ENCODE data around the gene AGBL4.

Gene AGBL4

GRCh38 chr1:48808496-48808895 lies 1215.3 kb downstream of the AGBL4 start:
- TF ChIP-seq NFIC (IDR thresholded peaks at IDR 0.05): no peak
- no peak for TF ChIP-seq TCF12 (IDR thresholded peaks at IDR 0.05; ENCODE audit: low read depth)
- no peak for TF ChIP-seq ZBTB7A (IDR thresholded peaks at IDR 0.05; ENCODE audit: low read depth)
- TF ChIP-seq RAD21 (IDR thresholded peaks at IDR 0.05; ENCODE audit: low read depth): no peak
- TF ChIP-seq TEAD4 (IDR thresholded peaks at IDR 0.05): no peak
- no peak for TF ChIP-seq YY1 (IDR thresholded peaks at IDR 0.05; ENCODE audit: low read depth)
- TF ChIP-seq EP300 (IDR thresholded peaks at IDR 0.05; ENCODE audit: borderline replicate concordance): no peak
- no peak for TF ChIP-seq CEBPB (IDR thresholded peaks at IDR 0.05)
- no peak for TF ChIP-seq EGR1 (IDR thresholded peaks at IDR 0.05)
- TF ChIP-seq REST (IDR thresholded peaks at IDR 0.05; ENCODE audit: low read depth): no peak
- no peak for TF ChIP-seq MAX (IDR thresholded peaks at IDR 0.05)

DNA sequence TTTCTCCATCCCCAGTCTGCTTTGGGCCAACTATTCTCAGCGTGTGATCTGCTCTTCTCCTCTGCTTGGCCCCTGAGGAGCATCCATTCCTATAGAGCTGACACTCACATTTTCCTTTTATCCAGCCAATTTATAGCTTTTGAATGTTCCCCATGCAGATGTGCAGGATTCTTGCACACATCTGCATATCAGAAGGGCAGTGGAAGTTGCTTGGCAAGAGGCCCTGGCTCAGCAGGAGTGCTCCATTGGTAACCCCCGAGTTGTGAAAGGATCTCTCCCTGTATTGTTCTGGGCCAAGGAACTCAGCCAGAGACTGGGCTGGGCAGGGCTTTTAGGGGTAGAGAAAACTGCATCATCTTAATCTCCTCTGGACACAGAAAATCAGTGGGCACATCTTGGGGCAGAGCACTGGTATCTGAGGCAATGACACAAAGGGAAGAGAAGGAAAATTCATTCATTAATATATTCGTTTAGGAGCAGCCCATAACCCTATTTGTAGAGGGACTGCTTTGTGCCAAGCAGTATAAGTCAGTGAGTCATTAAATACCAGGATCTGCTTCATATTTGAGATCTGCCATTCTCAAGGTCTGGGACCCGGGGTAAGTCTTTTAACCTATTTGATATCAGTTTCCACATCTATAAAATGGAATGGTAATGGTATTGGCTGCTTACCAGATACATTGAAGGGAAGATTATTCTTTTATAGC lies 1216.0 kb downstream of the AGBL4 start:
- TF ChIP-seq USF1 (IDR thresholded peaks at IDR 0.05) (no peak), MAX (IDR thresholded peaks at IDR 0.05) (no peak), TEAD4 (IDR thresholded peaks at IDR 0.05) (no peak), CEBPB (IDR thresholded peaks at IDR 0.05) (0 out of 2 replicates have a peak, but pooled peaks have one; percentile 10), NFIC (IDR thresholded peaks at IDR 0.05) (peak; percentile 20; the same call in 1 of the 2 replicates), FOXM1 (IDR thresholded peaks at IDR 0.05; ENCODE audit: borderline replicate concordance, low read depth) (no peak), REST (IDR thresholded peaks at IDR 0.05; ENCODE audit: low read depth) (no peak)

DNA sequence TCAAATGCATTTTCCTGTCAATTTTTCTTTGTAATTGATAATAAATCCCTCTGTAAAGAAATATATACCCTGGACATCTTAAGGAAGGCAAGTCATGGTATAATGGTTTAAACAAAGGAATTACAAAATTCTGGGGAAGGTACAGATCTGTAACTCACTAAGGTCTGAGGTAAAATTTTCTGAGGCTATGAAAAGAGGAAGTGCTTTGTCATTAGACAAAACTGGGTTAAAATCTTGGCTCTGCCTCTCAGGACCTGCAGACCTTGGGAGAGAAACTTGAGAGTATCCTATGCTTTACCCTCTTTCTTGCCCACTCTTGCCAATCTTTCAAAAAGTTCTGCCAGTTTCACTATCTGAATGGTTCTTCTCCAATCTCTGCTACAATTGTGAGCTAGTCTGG lies 1220.3 kb downstream of the AGBL4 start:
- no peak for TF ChIP-seq RAD21 (IDR thresholded peaks at IDR 0.05; ENCODE audit: low read depth)
- no peak for TF ChIP-seq NFIC (IDR thresholded peaks at IDR 0.05)
- TF ChIP-seq YY1 (IDR thresholded peaks at IDR 0.05; ENCODE audit: low read depth): no peak
- TF ChIP-seq USF1 (IDR thresholded peaks at IDR 0.05): no peak
- TF ChIP-seq TAF1 (IDR thresholded peaks at IDR 0.05; ENCODE audit: low read depth): no peak
- no peak for TF ChIP-seq REST (IDR thresholded peaks at IDR 0.05; ENCODE audit: low read depth)
- TF ChIP-seq TEAD4 (IDR thresholded peaks at IDR 0.05): no peak
- no peak for TF ChIP-seq CEBPB (IDR thresholded peaks at IDR 0.05)
- TF ChIP-seq EP300 (IDR thresholded peaks at IDR 0.05; ENCODE audit: borderline replicate concordance): no peak
- TF ChIP-seq FOXM1 (IDR thresholded peaks at IDR 0.05; ENCODE audit: borderline replicate concordance, low read depth): no peak

DNA sequence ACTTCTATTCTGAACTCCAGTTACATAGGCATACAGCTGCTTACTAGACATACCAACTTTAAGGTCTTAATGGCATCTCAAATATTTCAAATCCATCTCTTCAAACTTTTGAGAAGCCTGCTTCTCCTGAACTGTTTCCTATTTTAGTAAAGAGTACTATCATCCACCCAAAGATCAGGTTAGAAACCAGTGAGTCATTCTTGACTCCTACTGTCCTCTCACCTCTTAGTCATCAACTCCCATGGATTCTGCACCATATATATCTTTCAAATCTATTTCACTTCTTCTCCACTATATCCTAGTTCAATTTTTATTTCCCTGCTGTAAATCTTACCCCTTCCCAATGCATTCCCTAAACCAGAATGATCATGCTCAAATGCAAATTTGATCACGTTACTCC lies 1228.9 kb downstream of the AGBL4 start:
- TF ChIP-seq YY1 (IDR thresholded peaks at IDR 0.05; ENCODE audit: low read depth): no peak
- no peak for TF ChIP-seq NFIC (IDR thresholded peaks at IDR 0.05)
- no peak for TF ChIP-seq RAD21 (IDR thresholded peaks at IDR 0.05; ENCODE audit: low read depth)
- no peak for TF ChIP-seq EP300 (IDR thresholded peaks at IDR 0.05; ENCODE audit: borderline replicate concordance)
- TF ChIP-seq CREB1 (IDR thresholded peaks at IDR 0.05; ENCODE audit: low read depth): no peak
- no peak for TF ChIP-seq USF1 (IDR thresholded peaks at IDR 0.05)
- no peak for TF ChIP-seq REST (IDR thresholded peaks at IDR 0.05; ENCODE audit: low read depth)
- TF ChIP-seq CEBPB (IDR thresholded peaks at IDR 0.05): no peak
- no peak for TF ChIP-seq TEAD4 (IDR thresholded peaks at IDR 0.05)
- TF ChIP-seq EGR1 (IDR thresholded peaks at IDR 0.05): no peak
- no peak for TF ChIP-seq FOXM1 (IDR thresholded peaks at IDR 0.05; ENCODE audit: borderline replicate concordance, low read depth)

Measured in Ishikawa (cell line).